CD4-positive, alpha-beta T cell (primary cell): ENCODE measurements around the gene GPR89A. TPM values are rescaled to one million over a fixed set of nuclear protein-coding genes. Genes with fewer than 3 reads are reported as not detected.
"Not testable (repeated sequence)": the region's sequence is repeated elsewhere in the genome, so short reads cannot be mapped to it uniquely, and the experiment has no call there.

Experiments used
- ATAC-seq: fragments of 200-7000 bp; cut with Tn5 transposase; one replicate; pipeline ENCODE4 v1.10.0; 2022; ENCODE audit warnings: mild to moderate bottlenecking; ENCODE audit not compliant: poor library complexity
- CTCF ChIA-PET: fragments of 350-600 bp; sonication (Branson Sonifier 250); formaldehyde crosslinking; loops from one replicate; lab custom pipeline; 2021; ENCODE audit warnings: antibody characterized with exemption, inconsistent platforms; lab: Charles Lee
- POLR2A ChIA-PET: fragments of 350-600 bp; sonication (Branson Sonifier 250); formaldehyde crosslinking; loops from one replicate; lab custom pipeline; 2021; ENCODE audit warnings: antibody characterized with exemption, inconsistent platforms; lab: Charles Lee
- DNase-seq, 14 experiments: peaks; one replicate each; pipeline ENCODE4 v3.0.0-alpha.2; 2013 to 2020; ENCODE audit warnings: mixed read lengths in 2 of 14
- H3K27ac ChIP-seq, 2 donors: one replicate each; pipeline versions ENCODE4 v1.5.1 to v1.7.0; 2013; ENCODE audit warnings: low read length in 2 of 2, low read depth in 1 of 2, mild to moderate bottlenecking in 1 of 2
- H3K27me3 ChIP-seq, 2 experiments: 1 replicate in 1 of 2; 2 replicates in 1 of 2; pipeline versions ENCODE4 v1.6.1 to v1.7.0; 2013; ENCODE audit warnings: low read length in 2 of 2, control low read depth in 1 of 2, mild to moderate bottlenecking in 1 of 2, moderate library complexity in 1 of 2; ENCODE audit not compliant: insufficient read depth in 2 of 2, control insufficient read depth in 1 of 2
- H3K36me3 ChIP-seq: one replicate; pipeline ENCODE4 v1.6.1; 2013; ENCODE audit warnings: low read length, control low read depth; ENCODE audit not compliant: insufficient read depth
- H3K4me1 ChIP-seq: one replicate; pipeline ENCODE4 v1.6.1; 2013; ENCODE audit warnings: low read length, control low read depth; ENCODE audit not compliant: insufficient read depth
- H3K4me3 ChIP-seq: one replicate; pipeline ENCODE4 v1.5.1; 2013; ENCODE audit warnings: mild to moderate bottlenecking, low read length, moderate library complexity
- H3K9me3 ChIP-seq, 2 experiments: 1 replicate in 1 of 2; 2 replicates in 1 of 2; pipeline versions ENCODE4 v1.6.1 to v1.7.0; 2013; ENCODE audit warnings: low read length in 2 of 2, mild to moderate bottlenecking in 2 of 2, control low read depth in 1 of 2, moderate library complexity in 1 of 2; ENCODE audit not compliant: control insufficient read depth in 1 of 2, insufficient read depth in 1 of 2
- H3K27ac Mint-ChIP-seq: one replicate; pipeline ENCODE4 v1.8.0; 2020; ENCODE audit warnings: mixed read lengths
- H3K27me3 Mint-ChIP-seq: one replicate; pipeline ENCODE4 v1.8.0; 2021; ENCODE audit warnings: mixed read lengths
- H3K36me3 Mint-ChIP-seq: one replicate; pipeline ENCODE4 v1.8.0; 2021; ENCODE audit warnings: low read depth, mixed read lengths
- H3K4me1 Mint-ChIP-seq: one replicate; pipeline ENCODE4 v1.8.0; 2021; ENCODE audit warnings: low read depth, mixed read lengths
- H3K4me3 Mint-ChIP-seq: one replicate; pipeline ENCODE4 v1.8.0; 2020; ENCODE audit warnings: mild to moderate bottlenecking, mixed read lengths
- H3K9me3 Mint-ChIP-seq: one replicate; pipeline ENCODE4 v1.8.0; 2020; ENCODE audit warnings: mixed read lengths
- CTCF ChIP-seq: fragments of 200-600 bp; IDR thresholded peaks from one replicate; pipeline ENCODE4 v1.8.0; 2022; ENCODE audit warnings: antibody characterized with exemption, mild to moderate bottlenecking
- intact Hi-C, 2 experiments: fragments of 100-400 bp; cut with DNase I in 1 of 2; cut with micrococcal nuclease in 1 of 2; formaldehyde crosslinking; loops; one replicate each; pipeline versions ENCODE4 v1.15.1 to v1.9.0; 2023 to 2025; cut with DNase I, micrococcal nuclease
- total RNA-seq, 174 experiments: library from RNA in 2 of 174; stranded (reverse) in 2 of 174; gene quantifications; one replicate each; pipeline ENCODE4 v1.2.3 and lab custom pipeline; 2021 to 2026

GPR89A gene
- total RNA-seq, 2 experiments from 2014 or later, result 23.8 to 25.2 TPM

GRCh38 chr1:145673217-145673616 is 65.4 kb downstream of the GPR89A start:
- ATAC-seq, H3K9me3 Mint-ChIP-seq, H3K27me3 Mint-ChIP-seq, H3K4me3 ChIP-seq, H3K4me1 Mint-ChIP-seq, H3K27me3 ChIP-seq, H3K4me1 ChIP-seq, H3K27ac Mint-ChIP-seq, POLR2A ChIA-PET, H3K36me3 ChIP-seq, DNase-seq, CTCF ChIA-PET, H3K27ac ChIP-seq, H3K4me3 Mint-ChIP-seq, H3K9me3 ChIP-seq, intact Hi-C loops: not testable (repeated sequence)
- peaks cover 18% of the 10 kb centered on the region for H3K36me3 Mint-ChIP-seq

DNA sequence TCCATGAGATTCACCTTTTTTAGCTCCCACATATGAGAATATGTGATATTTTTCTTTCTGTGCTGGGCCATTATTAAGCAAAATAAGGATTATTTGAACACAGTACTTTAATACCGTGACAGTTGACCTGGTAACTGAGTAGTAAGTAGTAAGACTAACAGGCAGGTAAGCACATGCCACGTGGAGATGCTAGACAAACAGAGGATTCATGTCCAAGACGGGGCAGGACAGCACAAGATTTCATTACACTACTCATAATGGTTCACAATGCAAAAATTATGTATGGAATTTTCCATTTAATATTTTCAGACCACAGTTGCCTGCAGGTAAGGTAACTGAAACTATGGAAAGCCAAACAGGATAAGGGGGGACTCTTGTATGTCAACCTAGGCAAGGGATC is 77.1 kb downstream of the GPR89A start:
- H3K9me3 ChIP-seq, H3K4me1 Mint-ChIP-seq, POLR2A ChIA-PET, intact Hi-C loops, H3K27me3 ChIP-seq, H3K27me3 Mint-ChIP-seq, H3K27ac ChIP-seq, H3K9me3 Mint-ChIP-seq, CTCF ChIA-PET, DNase-seq, H3K36me3 ChIP-seq, H3K4me3 ChIP-seq, H3K36me3 Mint-ChIP-seq, H3K4me3 Mint-ChIP-seq, H3K27ac Mint-ChIP-seq, ATAC-seq: not testable (repeated sequence)
- H3K4me1 ChIP-seq, result peaks cover 12% of the 10 kb centered on the region

DNA sequence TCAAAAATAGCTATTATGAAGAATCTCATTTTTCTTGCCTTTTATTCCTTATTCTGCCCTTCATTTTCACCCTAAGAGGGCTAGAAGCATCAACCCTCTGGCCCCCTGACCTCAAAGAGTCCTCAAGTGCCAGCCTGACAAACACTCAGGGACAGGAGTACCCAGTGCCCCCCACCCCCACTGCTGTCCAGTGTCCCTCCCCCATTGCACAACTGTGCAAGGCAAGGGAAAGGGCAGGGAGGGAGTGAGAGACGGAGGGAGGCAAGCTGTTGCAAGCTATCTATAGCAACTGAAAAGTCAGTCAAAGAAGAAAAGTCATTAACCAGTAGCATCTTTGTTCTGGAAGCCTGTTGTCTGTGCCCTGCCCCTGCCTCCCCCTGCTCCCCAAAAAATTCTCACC is 78.3 kb downstream of the GPR89A start:
- ATAC-seq, POLR2A ChIA-PET, H3K36me3 Mint-ChIP-seq, CTCF ChIA-PET, H3K9me3 ChIP-seq, H3K27me3 Mint-ChIP-seq, H3K27ac ChIP-seq, DNase-seq, H3K4me3 ChIP-seq, H3K4me3 Mint-ChIP-seq, H3K9me3 Mint-ChIP-seq, H3K27me3 ChIP-seq, H3K36me3 ChIP-seq, H3K27ac Mint-ChIP-seq, intact Hi-C loops: not testable (repeated sequence)
- peaks cover 19% of the 10 kb centered on the region for H3K4me1 Mint-ChIP-seq
- H3K4me1 ChIP-seq, result peaks cover 24% of the 10 kb centered on the region

DNA sequence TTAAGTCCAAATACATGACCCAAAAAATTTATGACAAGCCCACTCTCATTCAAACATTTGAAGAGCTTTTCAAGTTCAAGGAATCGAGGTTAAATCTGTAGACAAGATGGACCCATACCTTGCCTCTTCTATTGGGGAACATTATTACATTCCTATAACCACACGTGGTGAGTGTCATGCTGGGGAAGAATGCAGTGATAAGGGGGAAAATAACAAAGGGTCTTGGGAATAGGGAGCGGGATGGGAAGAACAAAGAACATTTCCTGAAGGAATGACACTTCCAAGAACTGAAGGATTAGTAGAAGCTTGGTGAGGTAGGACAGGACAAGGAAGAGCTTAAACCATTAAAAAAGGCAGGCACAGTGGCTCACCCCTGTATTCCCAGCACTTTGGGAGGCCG is 80.5 kb downstream of the GPR89A start:
- CTCF ChIA-PET, result no interaction called here
- Histone ChIP-seq H3K27ac (no peak overlapping the region), H3K27me3 (no peaks in the 10 kb centered on the region), H3K9me3 (no peaks in the 10 kb centered on the region), H3K4me1 (peaks cover 26% of the 10 kb centered on the region), H3K4me3 (no peak overlapping the region), H3K36me3 (no peaks in the 10 kb centered on the region)
- TF ChIP-seq CTCF, result no peak
- H3K9me3 Mint-ChIP-seq, result no peaks in the 10 kb centered on the region
- no peak for DNase-seq
- H3K27ac Mint-ChIP-seq, result no peak overlapping the region
- POLR2A ChIA-PET, result no interaction called here
- H3K4me1 Mint-ChIP-seq, result peaks cover 20% of the 10 kb centered on the region
- no peak for ATAC-seq
- no peaks in the 10 kb centered on the region for H3K27me3 Mint-ChIP-seq
- H3K4me3 Mint-ChIP-seq, result no peak overlapping the region
- intact Hi-C loops, result no loop called here
- no peaks in the 10 kb centered on the region for H3K36me3 Mint-ChIP-seq
